HG03196 (cell line): Measurements from ENCODE around the gene ADCY3.

ENCODE experiments used
- ATAC-seq: cut with Tn5 transposase; IDR thresholded peaks from one replicate; pipeline ENCODE4 v1.9.1; 2021; ENCODE audit not compliant: unreplicated experiment

ADCY3 gene

GRCh38 chr2:24906466-24906865, 13.6 kb downstream of the ADCY3 start:
- ATAC-seq: no peak

- no peak for ATAC-seq
Observed at GRCh38 chr2:24903161-24904103, 16.6 kb downstream of the ADCY3 start.

GRCh38 chr2:24899361-24899910, 20.6 kb downstream of the ADCY3 start:
- ATAC-seq: no peak

- ATAC-seq: no peak
Observed at GRCh38 chr2:24898122-24899109, 21.6 kb downstream of the ADCY3 start.

GRCh38 chr2:24894750-24895149, 25.3 kb downstream of the ADCY3 start:
- ATAC-seq: no peak

- no peak for ATAC-seq
Observed at GRCh38 chr2:24893934-24894333, 26.1 kb downstream of the ADCY3 start.

GRCh38 chr2:24892928-24893327, 27.1 kb downstream of the ADCY3 start:
- no peak for ATAC-seq

GRCh38 chr2:24891201-24891600, 28.8 kb downstream of the ADCY3 start:
- no peak for ATAC-seq

- no peak for ATAC-seq
Observed at GRCh38 chr2:24889221-24889620, 30.8 kb downstream of the ADCY3 start.

- ATAC-seq: no peak
Observed at GRCh38 chr2:24888177-24888576, 31.9 kb downstream of the ADCY3 start.

GRCh38 chr2:24887307-24887874, 32.6 kb downstream of the ADCY3 start:
- ATAC-seq: no peak

GRCh38 chr2:24886691-24887304, 33.2 kb downstream of the ADCY3 start:
- no peak for ATAC-seq

GRCh38 chr2:24886126-24886501, 33.9 kb downstream of the ADCY3 start:
- ATAC-seq: no peak

- ATAC-seq: no peak
Observed at GRCh38 chr2:24885221-24886125, 34.6 kb downstream of the ADCY3 start.

GRCh38 chr2:24883946-24884345, 36.1 kb downstream of the ADCY3 start:
- no peak for ATAC-seq

- no peak for ATAC-seq
Observed at GRCh38 chr2:24881623-24882022, 38.4 kb downstream of the ADCY3 start.

- ATAC-seq: no peak
Observed at GRCh38 chr2:24881158-24881557, 38.9 kb downstream of the ADCY3 start.

GRCh38 chr2:24878341-24878740, 41.7 kb downstream of the ADCY3 start:
- no peak for ATAC-seq

GRCh38 chr2:24877646-24878045, 42.4 kb downstream of the ADCY3 start:
- no peak for ATAC-seq

GRCh38 chr2:24877067-24877466, 43.0 kb downstream of the ADCY3 start:
- ATAC-seq: no peak
